ENCODE results near the gene HMCN1.

Gene HMCN1

GRCh38 chr1:186009039-186009737, 275.0 kb downstream of the HMCN1 start:
- no peak for DNase-seq (ENCODE audit: low spot score)
- TF ChIP-seq CTCF (IDR thresholded peaks at IDR 0.05; ENCODE audit: extremely low read depth, missing control alignments): no peak

GRCh38 chr1:186014370-186015037, 280.3 kb downstream of the HMCN1 start:
- no peak for TF ChIP-seq CTCF (IDR thresholded peaks at IDR 0.05; ENCODE audit: extremely low read depth, missing control alignments)
- no peak for DNase-seq (ENCODE audit: low spot score)

- DNase-seq (ENCODE audit: low spot score): no peak
- no peak for TF ChIP-seq CTCF (IDR thresholded peaks at IDR 0.05; ENCODE audit: extremely low read depth, missing control alignments)
These were observed 282.7 kb downstream of the HMCN1 start for GRCh38 chr1:186016856-186017255.

- no peak for DNase-seq (ENCODE audit: low spot score)
- TF ChIP-seq CTCF (IDR thresholded peaks at IDR 0.05; ENCODE audit: extremely low read depth, missing control alignments): no peak
These were observed 288.0 kb downstream of the HMCN1 start for GRCh38 chr1:186022184-186022583.

GRCh38 chr1:186026946-186027345, 292.8 kb downstream of the HMCN1 start:
- TF ChIP-seq CTCF (IDR thresholded peaks at IDR 0.05; ENCODE audit: extremely low read depth, missing control alignments): no peak
- DNase-seq (ENCODE audit: low spot score): no peak

GRCh38 chr1:186027621-186028020, 293.4 kb downstream of the HMCN1 start:
- no peak for DNase-seq (ENCODE audit: low spot score)
- TF ChIP-seq CTCF (IDR thresholded peaks at IDR 0.05; ENCODE audit: extremely low read depth, missing control alignments): no peak

- no peak for DNase-seq (ENCODE audit: low spot score)
- no peak for TF ChIP-seq CTCF (IDR thresholded peaks at IDR 0.05; ENCODE audit: extremely low read depth, missing control alignments)
These were observed 296.3 kb downstream of the HMCN1 start for GRCh38 chr1:186030453-186030852.
